Measurements from ENCODE around the gene ZNF606.

GRCh38 chr19:57954996-57955395 is 47.6 kb downstream of the ZNF606 start:
- TF ChIP-seq POLR2AphosphoS5 (IDR thresholded peaks at IDR 0.05) (no peak), CTCF (IDR thresholded peaks at IDR 0.05) (no peak), POLR2A (IDR thresholded peaks at IDR 0.05; ENCODE audit: low read depth) (no peak), EP300 (IDR thresholded peaks at IDR 0.05) (no peak)

All from esophagus muscularis mucosa (tissue), 4 donors.